H1 (cell line): ENCODE results near the gene IL32. TPM values are rescaled to one million over a fixed set of nuclear protein-coding genes. Genes with fewer than 3 reads are reported as not detected.

ENCODE experiments used
- E2F6 ChIP-seq: IDR thresholded peaks from 2 replicates; pipeline ENCODE4 v1.6.1; 2012; ENCODE audit warnings: inconsistent platforms
- polyA plus RNA-seq, 7 experiments: library from polyadenylated mRNA; depleted of rRNA in 3 of 7; stranded (reverse) in 5 of 7; unstranded in 2 of 7; fragments of >200 nt in 5 of 7; fragments of 200-250 nt in 2 of 7; gene quantifications; 1 replicate in 5 of 7; 2 replicates in 1 of 7; 4 replicates in 1 of 7; pipeline versions ENCODE4 v1.2.1 to v1.2.3, GENCODE V29; 2011 to 2013; ENCODE audit warnings: missing spikeins in 2 of 7, mixed read lengths in 2 of 7
- total RNA-seq: library from RNA; stranded (reverse); fragmentation: NEBNext Ultra II Directional; extraction: Animal tissue kit (Norgen Biotek cat#: 25700); gene quantifications from 2 replicates; pipeline ENCODE4 v1.2.1, GENCODE V29; 2021

Gene IL32
- total and polyA plus RNA-seq, 2 of the 8 experiments (the other 6 are each of a cell fraction or from before 2014, with no cell fraction given): 2.7 to 5.0 TPM

DNA sequence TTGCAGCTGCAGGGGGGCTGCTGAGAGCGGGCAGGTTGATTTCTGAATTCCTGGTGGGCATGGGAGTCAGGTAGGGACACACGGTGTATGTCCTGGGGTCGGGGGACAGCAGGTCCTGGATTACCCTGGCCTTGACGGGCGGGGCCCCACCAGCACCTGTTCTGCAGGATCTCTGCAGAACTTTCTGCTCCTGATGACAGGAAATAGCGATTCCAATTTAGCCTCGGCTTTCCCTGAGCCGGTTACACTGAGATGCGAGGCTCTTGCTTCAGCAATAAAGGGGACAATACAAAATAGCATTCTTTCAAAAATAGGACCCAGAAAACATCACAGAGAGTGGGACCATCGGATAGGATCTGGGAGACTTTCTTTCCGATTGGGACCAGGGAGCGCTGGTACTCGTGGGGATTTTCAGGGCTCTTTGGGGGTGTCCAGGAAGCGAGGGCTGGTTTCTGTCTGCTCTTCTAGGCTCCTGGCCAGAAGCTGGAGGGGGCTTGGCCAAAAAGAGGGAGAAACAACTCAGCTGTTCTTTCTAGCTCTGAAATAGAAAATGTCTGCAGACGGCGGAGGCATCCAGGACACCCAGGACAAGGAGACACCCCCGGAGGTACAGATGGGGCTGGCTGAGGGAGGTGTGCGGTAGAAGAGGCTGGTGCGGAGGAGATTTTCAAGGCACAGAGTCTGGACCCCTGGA lies 47.6 kb downstream of the IL32 start (continued):
- TF ChIP-seq E2F6: no peak
- TF ChIP-seq, all 59 proteins: peak for 0
